NCI-H1105 treated with DMSO at 0.1 percent for 48 hours (cell line): ENCODE data around the gene DCST2.

ENCODE experiments used
- DNase-seq: peaks from one replicate; lab custom pipeline; 2025; lab: John Stamatoyannopoulos, UW

Gene DCST2

DNA sequence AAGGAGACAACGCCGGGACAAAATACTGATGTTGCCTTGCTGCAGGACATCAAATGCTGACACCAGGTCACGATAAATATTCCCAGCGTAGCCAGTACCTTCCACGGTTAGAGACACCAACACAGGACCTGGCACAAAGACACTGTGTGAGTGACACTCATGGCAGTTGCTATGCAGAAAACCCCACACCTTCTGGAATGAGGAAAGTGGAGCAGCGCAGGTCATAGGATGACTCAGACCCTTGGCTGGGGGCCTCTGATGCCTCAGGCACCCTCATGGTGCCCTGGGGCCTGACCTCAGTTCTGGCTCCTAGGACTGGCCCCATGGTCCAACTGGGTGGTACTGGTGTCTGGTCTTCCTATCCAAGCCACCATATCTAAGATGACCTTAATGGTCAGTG is 7.0 kb downstream of the DCST2 start:
- DNase-seq, result no peak

DNA sequence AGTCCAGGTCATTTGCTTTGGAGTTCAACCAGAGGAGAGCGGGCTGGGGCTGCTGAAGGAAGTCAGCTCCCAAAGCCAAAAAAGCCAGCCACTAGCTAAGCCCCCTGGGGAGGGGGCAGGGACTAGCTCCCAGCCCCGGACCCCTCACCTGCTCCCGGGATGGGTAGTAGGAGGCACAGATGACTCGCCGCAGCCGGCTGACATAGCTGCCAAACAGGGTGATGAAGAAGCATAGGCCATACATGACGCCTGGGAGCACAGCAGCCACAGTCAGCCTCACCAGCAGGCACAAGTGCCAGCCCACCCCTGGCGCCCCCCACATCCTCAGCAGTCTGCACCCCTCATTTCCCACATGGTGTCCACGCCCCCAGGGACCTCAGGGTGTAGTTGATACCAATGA is 7.4 kb downstream of the DCST2 start:
- no peak for DNase-seq

DNA sequence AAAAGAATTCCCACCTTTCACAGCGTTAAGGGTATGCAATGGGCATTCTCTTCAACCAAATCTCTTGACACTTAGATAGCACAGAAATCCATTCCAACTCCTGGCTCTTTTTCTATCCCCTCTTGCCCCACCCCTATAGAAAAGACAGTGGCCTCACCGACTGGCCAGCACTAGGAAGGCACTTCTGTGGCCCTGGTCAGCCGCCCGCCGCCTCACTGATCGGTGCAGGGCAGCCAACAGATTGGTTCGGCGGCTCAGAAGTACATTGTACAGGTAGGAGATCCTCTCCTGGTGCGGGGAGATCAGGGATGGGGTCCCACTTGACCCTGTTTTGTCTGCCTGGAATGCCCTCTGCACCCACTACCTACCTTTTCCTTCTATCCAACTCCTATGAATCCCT is 9.3 kb downstream of the DCST2 start:
- DNase-seq, result no peak

DNA sequence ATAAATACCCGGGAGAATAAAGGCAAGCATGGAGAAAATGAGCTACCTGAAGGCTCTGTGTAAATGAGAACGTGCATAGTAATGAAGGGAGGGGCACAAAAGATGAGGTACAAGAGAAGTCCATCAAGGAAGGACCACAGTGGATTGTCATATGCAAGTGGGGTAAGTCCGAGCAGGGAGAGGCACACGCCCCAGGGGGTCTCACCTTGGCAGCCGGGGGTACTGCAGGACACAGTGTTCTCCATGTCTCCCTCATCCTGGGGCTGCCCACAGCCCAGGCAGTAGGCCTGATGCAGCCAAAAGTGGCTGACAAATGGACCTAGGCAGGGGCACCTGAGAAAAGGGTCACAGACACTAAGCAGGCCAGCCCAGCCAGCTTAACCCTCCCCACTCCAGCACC is 10.0 kb downstream of the DCST2 start:
- DNase-seq, result no peak

DNA sequence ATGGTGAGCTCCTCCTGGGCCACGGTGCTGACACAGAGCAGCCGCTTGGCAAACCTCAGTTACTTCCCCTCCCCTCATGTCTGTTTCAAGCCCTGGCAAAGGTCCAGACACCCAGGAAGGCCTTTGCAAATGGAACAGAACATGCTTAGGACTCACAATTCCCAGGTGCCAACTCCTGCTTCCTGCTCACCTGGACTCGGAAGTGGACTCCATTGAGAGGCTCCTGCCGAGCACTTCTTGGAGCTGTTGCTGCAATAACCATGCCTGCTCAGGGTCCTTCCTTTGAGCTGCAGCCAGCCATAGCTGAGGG is 10.7 kb downstream of the DCST2 start:
- DNase-seq, result peak; percentile 12

DNA sequence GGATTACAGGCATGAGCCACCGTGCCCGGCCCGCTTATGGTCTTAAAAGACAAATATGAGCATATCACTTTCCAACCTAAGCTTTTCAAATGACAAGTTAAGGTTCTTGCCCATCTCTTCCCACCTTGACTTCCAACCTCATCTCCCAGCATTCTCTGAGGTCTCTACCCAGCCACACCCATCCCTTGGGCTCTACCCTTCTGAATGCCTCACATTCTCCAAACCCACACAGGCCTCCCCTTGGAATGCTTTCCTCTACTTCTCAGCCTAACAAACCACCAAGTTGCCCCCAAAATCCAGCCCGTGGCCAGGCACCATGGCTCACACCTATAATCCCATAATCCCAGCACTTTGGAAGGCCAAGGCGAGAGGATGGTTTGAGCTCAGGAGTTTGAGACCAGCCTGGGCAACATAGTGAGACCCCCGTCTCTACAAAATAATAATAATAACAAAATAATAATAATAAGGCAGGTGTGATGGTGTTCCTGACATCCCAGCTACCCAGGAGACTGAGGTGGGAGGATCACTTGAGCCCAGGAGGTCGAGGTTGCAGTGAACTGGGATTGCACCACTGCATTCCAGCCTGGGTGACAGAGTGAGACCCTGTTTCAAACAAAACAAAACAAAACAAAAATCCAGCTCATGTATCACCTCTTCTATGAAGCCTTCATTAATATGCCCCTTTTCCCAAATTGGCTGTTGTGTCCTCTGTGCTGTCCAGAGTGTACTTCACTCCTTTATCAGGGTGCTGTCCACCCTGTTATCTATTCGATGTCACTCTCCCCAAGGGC is 11.2 kb downstream of the DCST2 start:
- no peak for DNase-seq

DNA sequence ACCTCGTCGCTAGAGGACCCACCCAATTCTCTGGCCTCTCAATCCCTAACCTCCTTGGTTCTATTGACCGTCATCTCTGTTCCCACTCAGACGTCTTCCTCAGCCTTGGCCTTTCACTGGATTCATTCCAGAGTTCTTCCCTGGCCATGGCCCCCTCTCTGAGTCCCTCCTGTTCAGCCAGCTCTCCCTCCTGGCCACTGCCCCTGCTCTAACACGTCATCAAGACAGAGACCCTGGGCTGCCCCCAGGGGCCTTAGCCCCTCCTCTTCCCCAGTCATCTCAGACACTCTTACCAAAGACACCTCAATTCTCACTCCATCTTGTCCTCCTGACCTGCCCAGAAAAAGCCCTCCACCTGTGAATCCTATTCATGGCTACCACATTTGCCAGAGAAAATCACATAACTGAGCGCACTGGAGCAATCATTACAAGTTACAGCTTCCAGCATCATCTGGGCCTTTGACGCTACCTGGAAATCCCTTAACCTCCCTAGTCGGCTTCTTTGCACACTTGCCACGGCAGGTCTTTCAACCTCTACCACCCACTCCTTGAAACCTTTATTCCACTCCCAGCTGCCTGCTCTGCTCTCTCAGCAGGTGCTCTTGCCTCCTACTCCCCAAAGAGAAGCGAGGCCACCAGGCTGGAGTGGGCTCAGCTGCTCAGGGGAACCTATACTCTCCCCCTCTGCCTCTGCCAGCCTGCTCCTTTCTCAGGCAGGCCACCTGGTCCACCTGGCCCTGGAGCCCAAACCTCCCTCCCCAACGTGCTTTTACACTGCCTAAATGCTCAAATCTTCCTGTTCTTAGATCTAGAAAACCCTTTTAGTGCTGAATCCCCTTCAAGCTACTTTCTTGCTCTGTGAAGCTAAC is 14.0 kb downstream of the DCST2 start:
- no peak for DNase-seq

DNA sequence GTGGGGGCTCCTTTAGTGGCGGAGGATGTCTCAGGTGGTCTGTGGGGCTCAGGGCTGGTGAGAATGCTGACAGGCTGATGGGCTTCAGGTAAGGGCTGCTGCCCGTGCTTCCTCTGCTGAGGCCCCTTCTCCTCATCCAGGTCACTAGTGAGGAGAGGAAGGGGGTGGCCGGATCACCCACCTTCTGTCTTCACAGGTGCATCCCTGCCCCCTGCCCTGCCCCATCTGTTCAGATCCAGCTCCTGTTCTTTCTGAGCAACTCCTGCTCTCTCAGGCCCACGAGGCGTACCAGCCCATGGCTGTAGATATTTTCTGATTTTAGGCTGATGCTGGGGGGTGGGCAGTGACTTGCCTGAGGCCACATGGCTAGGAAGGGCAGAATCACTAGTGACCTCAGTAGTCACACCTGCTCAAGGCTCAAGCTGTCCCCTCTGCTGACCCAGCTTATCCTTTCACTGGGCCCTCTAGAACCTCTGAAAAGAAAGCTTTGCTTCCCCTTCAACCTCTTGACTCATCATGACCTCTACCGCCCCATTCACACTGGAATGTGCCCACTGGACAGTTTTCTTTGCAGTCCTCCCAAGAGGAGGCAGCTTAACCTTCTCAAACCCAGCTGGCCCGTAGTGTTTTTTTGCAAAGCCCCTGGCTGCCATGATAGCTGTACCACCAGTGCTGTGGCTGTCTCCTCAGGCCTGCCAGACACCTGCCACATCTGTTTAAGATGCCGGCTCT is 14.8 kb downstream of the DCST2 start:
- DNase-seq, result no peak

DNA sequence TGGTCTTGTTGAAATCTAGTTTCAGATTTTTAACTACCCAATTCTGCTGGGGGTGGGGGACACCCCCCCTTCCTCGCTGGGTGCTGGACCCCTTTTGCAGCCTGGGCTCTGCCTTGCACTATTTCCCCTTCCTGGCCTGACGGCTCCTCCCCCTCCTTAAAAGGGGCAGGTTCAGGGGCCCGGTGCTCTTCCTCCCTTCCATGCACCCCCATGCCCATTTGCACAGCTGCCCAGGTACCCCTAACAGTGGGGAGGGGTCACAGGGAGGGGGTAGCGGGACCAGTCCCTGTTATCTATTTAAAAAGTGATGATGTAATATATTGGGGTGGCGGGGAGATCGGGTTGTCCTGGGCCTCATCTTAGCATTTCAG is 15.7 kb downstream of the DCST2 start:
- no peak for DNase-seq

DNA sequence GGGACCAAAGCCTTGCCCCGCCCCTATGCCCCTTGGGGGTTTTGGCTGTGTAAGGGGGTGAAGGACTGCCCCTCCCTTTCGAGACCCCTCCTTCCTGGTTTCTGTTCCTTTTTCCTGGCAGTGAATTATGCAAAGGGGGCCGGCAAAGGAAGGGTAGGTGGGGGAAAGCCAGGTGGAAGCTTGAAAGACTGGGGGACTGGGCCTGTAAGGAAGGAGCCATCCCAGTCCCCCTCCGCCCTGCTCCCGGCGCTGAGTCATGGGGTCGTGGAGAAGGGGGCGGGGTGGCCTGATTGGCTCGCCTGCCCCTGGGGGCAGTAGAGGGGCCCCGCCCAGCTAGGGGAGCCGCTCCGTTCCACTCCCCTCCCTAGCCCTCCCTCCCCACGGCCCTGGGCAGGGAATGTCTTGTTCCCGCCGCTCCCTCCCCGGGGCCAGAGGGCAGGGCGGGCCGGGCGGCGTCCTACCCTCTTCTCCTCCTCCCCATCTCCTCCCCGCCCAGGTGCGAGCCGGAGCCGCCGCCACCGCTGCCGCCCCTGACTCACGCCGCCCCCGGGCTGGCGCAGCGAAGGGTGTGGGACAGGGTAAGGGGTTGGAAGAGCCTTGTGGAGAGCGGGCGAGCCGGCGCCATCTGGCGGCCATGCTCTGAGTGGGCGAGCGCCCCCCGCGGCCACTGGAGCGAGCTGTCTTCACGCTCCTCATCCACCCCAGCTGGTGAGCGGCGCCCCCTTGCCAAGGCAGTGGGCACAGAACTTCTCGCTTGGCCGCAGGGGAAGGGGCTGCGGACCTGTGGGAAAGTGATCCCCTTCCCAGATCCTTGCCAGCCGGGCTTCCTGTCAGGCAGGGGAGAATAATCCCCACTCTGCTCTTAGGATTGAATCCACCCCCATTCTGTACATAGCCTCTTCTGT is 16.3 kb downstream of the DCST2 start:
- DNase-seq, result peak; percentile 66

DNA sequence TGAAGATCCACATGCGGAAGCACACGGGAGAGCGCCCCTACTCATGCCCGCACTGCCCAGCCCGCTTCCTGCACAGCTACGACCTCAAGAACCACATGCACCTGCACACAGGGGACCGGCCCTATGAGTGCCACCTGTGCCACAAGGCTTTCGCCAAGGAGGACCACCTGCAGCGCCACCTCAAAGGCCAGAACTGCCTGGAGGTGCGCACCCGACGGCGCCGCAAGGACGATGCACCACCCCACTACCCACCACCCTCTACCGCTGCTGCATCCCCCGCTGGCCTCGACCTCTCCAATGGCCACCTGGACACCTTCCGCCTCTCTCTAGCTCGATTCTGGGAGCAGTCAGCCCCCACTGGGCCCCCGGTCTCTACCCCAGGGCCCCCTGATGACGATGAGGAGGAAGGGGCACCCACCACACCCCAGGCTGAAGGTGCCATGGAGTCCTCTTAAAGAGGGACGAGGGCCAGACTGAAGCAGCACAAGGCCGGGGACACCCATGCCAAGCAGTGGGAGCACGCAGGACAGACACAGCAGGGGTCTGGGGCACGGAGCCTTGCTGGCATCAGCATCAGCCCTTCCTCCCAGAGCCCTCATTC is 17.2 kb downstream of the DCST2 start:
- DNase-seq, result no peak

DNA sequence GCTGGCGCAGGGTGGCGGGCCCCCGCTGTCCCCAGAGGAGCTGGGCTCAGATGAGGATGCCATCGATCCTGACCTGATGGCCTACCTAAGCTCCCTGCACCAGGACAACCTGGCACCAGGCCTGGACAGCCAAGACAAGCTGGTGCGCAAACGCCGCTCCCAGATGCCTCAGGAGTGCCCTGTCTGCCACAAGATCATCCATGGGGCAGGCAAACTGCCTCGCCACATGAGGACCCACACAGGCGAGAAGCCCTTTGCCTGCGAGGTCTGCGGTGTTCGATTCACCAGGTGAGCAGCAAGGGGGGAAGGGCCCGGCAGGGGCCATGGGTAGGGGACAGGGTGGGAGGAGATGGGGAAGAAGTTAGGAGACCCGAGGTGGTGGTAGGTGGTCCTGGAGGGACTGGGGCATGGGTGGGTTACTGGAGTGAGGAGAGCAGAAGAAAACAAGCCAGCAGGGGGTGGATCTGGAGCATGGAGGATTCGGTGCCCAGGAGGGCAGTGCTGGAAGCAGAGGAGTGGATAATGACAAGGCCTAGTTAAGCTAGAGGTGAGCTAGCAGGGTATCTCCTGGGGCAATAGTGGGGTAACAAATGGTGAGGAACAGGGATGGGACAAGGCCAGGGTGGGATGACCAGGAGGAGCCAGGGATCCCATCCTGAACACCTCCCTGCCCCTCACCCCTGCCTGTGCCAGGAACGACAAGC is 17.9 kb downstream of the DCST2 start:
- no peak for DNase-seq

DNA sequence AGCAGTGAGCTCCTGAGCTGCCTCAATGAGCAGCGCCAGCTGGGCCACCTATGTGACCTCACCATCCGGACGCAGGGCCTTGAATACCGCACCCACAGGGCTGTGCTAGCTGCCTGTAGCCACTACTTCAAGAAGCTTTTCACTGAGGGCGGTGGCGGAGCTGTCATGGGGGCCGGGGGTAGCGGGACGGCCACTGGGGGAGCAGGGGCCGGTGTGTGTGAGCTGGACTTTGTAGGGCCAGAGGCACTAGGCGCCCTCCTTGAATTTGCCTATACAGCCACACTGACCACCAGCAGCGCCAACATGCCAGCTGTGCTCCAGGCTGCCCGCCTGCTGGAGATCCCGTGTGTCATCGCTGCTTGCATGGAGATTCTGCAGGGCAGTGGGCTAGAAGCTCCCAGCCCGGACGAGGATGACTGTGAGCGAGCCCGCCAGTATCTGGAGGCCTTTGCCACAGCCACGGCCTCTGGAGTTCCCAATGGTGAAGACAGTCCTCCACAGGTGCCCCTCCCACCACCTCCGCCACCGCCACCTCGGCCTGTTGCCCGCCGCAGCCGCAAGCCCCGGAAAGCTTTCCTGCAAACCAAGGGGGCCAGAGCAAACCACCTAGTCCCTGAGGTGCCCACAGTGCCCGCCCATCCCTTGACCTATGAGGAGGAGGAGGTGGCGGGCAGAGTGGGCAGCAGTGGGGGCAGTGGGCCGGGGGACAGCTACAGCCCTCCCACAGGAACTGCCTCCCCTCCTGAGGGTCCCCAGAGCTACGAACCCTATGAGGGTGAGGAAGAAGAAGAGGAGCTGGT is 18.7 kb downstream of the DCST2 start:
- DNase-seq, result no peak

DNA sequence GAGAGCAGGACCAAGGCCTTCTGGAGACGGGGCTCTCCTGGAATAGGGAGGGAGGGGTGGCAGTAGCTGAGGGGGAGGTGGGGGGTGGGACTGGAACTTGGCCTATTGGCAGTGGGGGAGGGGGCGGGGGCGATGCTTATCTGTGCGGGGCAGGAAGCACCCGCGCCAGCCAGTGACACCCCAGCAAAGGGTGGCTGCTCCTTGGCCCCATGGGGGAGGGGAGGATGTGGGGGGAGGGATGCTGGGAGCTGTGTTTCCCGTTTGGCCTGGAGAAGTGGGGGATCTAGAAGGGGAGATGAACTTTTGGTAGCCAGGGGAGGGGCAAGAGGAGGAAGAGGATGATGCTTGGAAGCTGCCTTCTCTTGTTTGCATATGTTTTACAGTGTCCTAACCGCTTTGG is 19.9 kb downstream of the DCST2 start:
- no peak for DNase-seq

DNA sequence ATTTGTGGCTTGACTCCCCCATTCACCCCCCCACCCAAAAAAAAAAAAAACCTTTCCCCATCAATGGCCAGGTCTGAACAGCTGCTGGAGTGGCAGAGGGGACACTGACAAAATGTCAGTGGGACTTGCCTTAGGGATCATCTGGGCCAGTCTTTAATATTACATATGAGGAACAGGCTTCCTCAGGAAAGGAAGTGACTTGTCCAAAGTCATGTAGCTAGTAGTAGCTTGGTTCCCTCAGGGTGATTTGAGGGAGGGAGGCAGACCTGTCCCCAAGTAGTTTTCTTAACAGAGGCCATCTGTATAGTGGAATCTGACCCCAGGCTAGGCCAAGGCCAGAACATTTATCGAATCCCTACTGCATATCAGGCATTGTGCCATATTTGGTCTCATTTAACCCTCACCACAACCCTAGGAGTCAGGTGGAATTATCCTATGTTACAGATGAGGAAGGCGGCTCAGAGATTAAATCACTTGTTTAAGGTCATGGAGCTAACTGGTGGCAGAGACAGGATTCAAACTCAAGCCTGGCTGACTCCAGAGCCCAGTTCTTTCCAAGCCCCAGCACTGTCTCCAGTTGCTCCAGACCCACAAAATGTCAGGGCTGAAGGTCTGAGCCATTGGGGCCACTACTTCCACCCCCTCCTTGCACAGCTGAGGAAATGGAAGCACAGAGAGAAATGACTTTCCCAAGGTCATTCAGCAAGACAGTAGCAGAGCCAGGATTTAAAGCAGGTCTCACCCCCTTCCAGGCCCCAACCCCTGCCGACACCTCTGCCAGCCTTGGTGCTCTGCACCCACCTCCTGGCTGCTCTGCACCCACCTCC is 20.6 kb downstream of the DCST2 start:
- no peak for DNase-seq

DNA sequence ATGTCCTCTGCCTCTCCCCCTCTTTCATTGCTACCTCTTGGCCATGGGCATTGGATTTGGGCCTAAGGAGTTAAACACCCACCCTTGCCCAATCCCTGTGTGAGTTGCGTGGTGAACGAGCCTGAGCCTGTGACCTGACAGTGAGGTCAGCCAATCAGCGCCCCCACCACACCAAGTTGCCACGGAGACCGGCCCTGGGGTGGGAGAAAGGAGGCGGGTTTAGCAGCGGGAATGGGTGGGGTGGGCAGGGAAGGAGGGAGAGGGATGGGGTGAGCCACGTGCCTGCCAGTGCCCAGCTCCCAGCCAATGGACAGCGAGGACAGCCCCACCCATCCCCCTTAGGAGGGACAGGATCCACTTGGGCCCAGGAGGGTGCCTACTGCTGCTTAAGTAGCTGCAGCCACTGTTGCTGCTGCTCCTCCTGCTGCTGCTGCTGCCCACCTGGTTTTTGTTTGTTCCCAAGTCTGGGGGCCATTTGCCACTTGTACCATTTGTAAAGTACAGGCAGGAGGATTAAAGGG is 21.5 kb downstream of the DCST2 start:
- DNase-seq, result peak; percentile 8

DNA sequence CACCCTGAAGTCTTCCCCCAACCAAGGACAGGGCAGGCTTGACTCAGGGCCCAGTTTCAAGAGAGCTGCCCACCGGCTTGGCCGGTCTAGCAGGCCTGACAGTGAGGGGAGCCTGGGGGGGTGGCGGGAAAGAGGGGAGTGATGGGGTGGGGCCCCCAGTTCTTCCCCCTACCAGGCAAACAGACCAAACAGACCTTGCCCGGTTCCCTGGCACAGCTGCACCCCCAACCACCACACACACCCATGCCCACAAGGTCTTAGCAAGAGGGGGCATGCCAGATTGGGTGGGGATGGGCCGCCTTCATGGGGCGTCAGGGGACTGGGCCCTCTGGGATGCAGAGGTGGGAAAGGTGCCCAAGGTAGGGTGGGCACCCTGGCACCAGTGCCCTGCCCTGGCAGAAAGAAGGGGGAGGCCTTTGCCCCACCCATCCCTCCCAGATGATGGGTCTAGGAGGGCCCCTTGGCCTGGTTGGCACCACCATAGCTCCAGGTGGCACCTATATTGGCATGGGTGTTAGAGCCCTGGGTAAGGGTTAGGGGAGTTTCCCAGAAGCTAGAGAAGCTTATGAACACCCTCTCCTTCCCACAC is 22.1 kb downstream of the DCST2 start:
- no peak for DNase-seq

DNA sequence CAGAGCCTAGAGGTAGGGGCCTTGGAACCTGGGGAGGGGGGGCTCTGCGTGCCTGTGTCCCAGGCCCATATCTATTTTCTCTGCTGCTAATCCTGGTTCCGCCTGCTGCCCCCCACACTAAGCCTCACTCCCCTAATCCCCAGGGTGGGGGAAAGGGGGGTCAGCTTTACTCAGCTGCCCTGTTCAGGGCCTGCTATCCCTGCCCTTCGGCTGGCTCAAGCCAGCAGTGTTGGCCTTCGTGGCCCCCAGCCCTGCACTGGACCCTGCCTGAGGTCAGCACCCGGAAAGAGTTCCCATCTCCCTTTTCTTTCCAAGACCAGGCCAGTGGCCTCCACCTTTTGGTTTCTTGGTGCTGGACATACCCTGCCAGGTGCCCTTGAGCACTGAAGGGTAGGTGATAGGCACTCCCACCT is 22.6 kb downstream of the DCST2 start:
- no peak for DNase-seq
